SU-DHL-6 (cell line): ENCODE data around the gene PFKL.

ENCODE experiments used
- EZH2phosphoT487 ChIP-seq: fragments of 200-600 bp; sonication (generic), shearing (Covaris generic); conservative IDR thresholded peaks from 2 replicates; pipeline ENCODE4 v1.6.1; 2018; ENCODE audit warnings: mild to moderate bottlenecking, antibody characterized with exemption, low read length, moderate library complexity, mixed read lengths
- TF ChIP-seq, protein P1 (sequence below): fragments of 200-600 bp; sonication (generic); IDR thresholded peaks from one replicate; pipeline ENCODE4 v1.5.1; 2017; ENCODE audit warnings: antibody characterized with exemption, mild to moderate bottlenecking, low read length, moderate library complexity; ENCODE audit not compliant: insufficient read depth, poor library complexity, severe bottlenecking

DNA sequence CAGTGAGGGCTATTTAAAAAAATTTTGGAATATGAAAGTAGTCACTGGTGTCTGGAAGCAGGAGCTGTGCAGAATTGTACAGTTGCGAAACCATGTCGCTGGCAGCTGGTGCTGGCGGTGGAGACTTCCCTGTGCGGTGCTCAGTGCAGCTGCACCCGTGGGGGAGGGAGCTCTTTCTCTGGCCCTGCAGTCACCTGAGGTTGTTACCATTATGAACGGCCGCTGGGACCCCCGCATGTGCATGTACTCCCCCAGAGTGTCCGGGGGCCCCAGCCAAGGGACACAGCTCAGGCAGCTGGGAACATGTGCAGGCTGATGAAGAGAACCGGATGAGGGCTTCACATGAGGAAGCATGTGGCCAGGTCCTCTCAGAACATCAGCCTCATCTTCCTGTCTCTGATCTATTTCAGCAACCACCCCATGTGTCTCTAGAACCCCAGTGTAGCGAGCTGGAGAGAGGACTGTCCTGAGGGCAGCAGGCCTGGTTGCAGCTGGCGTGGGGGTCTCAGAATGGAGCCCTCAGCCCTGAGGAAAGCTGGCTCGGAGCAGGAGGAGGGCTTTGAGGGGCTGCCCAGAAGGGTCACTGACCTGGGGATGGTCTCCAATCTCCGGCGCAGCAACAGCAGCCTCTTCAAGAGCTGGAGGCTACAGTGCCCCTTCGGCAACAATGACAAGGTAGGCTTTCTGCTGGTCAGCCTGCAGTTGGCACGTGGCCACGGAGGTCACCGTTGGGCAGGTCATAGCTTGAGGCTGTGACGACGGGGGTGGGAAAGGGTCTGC, 53.5 kb downstream of the PFKL start, which contains the start of gene TRPM2:
- TF ChIP-seq, protein P1, sequence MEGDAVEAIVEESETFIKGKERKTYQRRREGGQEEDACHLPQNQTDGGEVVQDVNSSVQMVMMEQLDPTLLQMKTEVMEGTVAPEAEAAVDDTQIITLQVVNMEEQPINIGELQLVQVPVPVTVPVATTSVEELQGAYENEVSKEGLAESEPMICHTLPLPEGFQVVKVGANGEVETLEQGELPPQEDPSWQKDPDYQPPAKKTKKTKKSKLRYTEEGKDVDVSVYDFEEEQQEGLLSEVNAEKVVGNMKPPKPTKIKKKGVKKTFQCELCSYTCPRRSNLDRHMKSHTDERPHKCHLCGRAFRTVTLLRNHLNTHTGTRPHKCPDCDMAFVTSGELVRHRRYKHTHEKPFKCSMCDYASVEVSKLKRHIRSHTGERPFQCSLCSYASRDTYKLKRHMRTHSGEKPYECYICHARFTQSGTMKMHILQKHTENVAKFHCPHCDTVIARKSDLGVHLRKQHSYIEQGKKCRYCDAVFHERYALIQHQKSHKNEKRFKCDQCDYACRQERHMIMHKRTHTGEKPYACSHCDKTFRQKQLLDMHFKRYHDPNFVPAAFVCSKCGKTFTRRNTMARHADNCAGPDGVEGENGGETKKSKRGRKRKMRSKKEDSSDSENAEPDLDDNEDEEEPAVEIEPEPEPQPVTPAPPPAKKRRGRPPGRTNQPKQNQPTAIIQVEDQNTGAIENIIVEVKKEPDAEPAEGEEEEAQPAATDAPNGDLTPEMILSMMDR = no peak
- TF ChIP-seq EZH2phosphoT487 = no peak
